ENCODE data around the gene FAM193A.

DNA sequence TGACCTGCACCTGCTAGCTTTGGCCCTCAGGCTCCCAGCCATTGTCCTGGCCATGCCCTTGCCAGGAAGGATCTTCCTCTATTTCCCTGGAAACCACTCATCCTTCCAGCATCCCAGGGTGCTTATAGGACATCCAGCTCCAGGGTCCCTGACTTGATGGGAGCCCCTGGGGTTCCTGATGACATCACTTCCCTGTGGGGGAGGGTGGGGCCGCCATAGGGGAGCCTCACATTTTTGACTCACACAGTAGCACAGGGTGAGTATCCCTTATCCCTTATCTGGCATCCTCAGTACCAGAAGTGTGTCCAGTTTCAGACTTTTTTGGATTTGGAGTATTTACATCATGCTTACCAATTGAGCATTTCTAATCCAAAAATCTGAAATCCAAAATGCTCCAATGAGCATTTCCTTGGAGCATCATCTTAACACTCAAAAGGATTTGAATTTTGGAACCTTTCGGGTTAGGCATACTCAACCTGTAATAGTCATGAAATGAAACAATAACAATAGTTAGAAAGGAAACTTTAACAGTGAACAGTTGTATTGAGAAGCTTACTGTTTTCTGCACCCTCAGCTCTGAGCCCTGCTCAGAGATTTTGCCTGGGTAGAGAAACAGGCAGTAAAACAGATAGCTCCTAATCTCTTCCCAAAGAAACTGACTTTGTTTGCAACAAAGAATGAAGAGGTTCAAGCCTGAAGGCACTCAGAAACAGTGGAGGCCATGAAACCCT lies 197.6 kb downstream of the FAM193A start:
- TF ChIP-seq, protein P1, sequence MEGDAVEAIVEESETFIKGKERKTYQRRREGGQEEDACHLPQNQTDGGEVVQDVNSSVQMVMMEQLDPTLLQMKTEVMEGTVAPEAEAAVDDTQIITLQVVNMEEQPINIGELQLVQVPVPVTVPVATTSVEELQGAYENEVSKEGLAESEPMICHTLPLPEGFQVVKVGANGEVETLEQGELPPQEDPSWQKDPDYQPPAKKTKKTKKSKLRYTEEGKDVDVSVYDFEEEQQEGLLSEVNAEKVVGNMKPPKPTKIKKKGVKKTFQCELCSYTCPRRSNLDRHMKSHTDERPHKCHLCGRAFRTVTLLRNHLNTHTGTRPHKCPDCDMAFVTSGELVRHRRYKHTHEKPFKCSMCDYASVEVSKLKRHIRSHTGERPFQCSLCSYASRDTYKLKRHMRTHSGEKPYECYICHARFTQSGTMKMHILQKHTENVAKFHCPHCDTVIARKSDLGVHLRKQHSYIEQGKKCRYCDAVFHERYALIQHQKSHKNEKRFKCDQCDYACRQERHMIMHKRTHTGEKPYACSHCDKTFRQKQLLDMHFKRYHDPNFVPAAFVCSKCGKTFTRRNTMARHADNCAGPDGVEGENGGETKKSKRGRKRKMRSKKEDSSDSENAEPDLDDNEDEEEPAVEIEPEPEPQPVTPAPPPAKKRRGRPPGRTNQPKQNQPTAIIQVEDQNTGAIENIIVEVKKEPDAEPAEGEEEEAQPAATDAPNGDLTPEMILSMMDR (IDR thresholded peaks at IDR 0.05; ENCODE audit: insufficient read depth, low read length), result no peak
- TF ChIP-seq SPI1 (IDR thresholded peaks at IDR 0.05; ENCODE audit: borderline replicate concordance, low read depth), result no peak
- no peak for TF ChIP-seq POLR2AphosphoS5 (IDR thresholded peaks at IDR 0.05; ENCODE audit: low read depth)
- TF ChIP-seq, protein P2, sequence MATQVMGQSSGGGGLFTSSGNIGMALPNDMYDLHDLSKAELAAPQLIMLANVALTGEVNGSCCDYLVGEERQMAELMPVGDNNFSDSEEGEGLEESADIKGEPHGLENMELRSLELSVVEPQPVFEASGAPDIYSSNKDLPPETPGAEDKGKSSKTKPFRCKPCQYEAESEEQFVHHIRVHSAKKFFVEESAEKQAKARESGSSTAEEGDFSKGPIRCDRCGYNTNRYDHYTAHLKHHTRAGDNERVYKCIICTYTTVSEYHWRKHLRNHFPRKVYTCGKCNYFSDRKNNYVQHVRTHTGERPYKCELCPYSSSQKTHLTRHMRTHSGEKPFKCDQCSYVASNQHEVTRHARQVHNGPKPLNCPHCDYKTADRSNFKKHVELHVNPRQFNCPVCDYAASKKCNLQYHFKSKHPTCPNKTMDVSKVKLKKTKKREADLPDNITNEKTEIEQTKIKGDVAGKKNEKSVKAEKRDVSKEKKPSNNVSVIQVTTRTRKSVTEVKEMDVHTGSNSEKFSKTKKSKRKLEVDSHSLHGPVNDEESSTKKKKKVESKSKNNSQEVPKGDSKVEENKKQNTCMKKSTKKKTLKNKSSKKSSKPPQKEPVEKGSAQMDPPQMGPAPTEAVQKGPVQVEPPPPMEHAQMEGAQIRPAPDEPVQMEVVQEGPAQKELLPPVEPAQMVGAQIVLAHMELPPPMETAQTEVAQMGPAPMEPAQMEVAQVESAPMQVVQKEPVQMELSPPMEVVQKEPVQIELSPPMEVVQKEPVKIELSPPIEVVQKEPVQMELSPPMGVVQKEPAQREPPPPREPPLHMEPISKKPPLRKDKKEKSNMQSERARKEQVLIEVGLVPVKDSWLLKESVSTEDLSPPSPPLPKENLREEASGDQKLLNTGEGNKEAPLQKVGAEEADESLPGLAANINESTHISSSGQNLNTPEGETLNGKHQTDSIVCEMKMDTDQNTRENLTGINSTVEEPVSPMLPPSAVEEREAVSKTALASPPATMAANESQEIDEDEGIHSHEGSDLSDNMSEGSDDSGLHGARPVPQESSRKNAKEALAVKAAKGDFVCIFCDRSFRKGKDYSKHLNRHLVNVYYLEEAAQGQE (IDR thresholded peaks at IDR 0.05; ENCODE audit: insufficient replicate concordance, low read depth), result no peak
